GM18867 (cell line): ENCODE results near the gene SNAPC2.
"Not testable (repeated sequence)": the region's sequence is repeated elsewhere in the genome, so short reads cannot be mapped to it uniquely, and the experiment has no call there.

Experiments
- ATAC-seq: cut with Tn5 transposase; IDR thresholded peaks from one replicate; pipeline ENCODE4 v1.9.1; 2021; ENCODE audit warnings: mild to moderate bottlenecking, moderate library complexity; ENCODE audit not compliant: unreplicated experiment

The SNAPC2 gene

DNA sequence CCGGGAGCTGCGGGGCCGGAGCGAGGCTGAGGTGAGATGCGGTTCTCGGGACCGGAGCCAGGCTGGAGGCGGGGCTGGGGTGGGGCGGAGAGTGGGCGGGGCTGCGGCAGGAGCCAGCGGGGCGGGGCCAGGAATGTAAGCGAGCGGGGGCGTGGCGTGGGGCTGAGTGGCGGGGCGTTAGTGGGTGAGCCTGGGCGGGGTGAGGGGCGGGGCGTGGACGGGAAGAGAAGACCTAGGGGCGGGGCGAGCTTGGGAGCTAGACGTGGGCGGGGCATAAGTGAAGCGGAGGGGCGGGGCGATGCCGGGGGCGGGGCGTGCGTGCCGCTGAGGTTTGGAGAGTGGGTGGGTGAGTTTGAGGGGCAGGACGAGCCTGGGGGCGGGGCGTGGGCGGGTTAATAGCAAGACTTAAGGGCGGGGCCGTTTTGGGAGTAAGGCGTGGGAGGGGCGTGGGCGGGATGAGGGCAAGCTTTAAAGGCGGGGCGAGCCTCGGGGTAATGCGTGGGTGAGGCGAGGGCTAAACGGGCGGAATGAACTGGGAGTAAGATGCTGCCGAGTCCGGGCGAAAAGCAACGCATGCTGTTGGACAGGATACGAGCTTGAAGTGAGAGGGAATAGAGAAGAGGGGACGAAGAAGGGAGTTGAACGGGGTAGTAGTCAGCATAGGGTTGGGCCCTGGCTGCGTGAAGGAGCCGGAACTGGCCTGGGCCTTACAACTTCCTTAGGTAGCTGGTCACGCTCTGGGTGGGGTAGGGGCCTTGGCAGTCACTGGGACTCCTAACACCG is 572 bp downstream of the SNAPC2 start:
- peak; percentile 35 for ATAC-seq

DNA sequence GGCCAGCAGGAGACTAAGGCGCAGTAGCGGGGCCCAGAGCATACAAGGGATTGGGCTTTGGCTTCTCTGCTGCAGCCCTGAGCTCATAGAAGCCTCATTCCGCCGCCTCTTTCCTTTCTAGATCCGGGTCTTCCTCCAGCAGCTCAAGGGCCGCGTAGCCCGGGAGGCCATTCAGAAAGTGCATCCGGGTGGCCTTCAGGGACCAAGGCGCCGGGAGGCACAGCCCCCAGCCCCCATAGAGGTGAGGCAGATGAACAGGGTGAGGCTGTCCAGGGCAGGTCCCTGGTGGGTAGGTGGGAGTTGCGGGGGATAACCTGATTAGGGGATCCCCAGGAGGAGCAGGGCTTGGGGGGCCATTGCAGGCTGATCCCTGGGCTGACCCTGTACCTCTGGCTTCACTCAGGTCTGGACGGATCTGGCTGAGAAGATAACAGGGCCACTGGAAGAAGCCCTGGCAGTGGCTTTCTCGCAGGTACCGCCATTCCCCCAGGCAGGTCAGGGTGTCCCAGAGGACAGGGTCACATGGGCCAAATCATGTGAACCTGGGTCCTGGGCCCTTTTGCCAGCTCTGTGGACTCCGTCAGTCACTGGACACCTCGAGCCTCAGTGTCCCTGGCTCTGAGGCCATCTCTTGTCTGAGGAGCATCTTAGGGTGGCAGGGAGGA is 1.3 kb downstream of the SNAPC2 start:
- ATAC-seq = no peak

DNA sequence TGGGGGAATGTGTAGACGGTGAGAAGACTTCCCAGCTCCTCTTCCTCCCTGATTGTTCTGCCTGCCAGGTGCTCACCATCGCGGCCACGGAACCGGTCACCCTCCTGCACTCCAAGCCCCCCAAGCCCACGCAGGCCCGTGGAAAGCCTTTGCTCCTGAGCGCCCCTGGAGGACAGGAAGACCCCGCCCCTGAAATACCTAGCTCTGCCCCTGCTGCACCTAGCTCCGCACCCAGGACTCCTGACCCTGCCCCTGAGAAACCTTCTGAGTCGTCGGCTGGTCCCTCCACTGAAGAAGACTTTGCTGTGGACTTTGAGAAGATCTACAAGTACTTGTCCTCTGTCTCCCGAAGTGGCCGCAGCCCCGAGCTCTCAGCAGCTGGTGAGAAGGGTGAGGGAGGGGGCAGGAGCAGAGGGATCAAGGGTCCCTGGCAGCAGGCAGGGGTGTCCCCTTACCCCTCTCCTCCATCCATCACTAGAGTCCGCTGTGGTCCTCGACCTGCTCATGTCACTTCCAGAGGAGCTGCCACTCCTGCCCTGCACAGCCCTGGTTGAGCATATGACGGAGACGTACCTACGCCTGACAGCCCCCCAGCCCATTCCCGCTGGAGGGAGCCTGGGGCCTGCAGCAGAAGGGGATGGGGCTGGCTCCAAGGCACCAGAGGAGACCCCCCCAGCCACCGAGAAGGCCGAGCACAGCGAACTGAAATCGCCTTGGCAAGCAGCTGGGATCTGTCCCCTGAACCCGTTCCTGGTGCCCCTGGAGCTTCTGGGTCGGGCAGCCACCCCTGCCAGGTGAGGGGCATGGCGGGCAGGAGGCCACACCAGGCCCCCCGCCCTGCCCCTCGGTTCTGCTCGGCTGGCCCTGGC is 2.1 kb downstream of the SNAPC2 start:
- ATAC-seq = no peak

DNA sequence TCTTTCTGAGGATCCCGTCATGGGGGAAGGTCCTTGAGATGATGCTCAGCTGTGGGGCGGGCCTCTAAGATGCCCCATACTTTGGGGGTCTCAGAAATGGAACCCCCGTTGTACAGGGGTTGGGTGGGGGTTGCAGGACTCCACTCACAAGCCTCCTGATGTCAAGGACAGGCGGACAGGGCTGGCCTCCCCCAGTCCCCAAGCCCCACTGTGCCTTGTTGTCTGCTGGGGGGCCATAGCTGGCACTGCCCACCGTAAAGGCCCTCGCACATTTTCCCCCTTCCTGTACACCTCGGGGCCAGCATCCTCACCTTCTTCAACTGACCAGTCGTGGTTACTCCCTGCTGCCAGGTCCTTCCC is 2.7 kb downstream of the SNAPC2 start:
- ATAC-seq = no peak

- no peak for ATAC-seq
Observed at GRCh38 chr19:7923295-7924191, 3.4 kb downstream of the SNAPC2 start.

DNA sequence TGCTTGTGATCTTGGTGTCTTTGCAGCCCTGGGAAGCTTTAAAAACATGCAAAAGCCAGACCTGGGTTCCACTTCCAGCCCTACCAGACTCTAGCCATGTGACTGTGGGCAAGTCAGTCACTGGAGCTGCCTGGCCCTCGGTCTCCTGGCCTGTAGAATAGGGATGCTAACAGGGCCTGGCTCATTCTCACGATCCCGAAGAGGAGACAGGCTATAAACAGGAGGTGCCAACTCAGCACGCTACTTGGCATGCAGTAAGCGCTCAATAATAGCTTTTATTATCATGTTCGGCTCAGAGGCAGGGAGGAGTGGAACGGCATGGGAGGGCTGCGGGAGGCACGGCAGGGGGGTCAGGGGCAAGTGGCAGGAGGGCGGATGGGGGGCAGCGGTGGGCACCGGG is 4.1 kb downstream of the SNAPC2 start:
- ATAC-seq = no peak

DNA sequence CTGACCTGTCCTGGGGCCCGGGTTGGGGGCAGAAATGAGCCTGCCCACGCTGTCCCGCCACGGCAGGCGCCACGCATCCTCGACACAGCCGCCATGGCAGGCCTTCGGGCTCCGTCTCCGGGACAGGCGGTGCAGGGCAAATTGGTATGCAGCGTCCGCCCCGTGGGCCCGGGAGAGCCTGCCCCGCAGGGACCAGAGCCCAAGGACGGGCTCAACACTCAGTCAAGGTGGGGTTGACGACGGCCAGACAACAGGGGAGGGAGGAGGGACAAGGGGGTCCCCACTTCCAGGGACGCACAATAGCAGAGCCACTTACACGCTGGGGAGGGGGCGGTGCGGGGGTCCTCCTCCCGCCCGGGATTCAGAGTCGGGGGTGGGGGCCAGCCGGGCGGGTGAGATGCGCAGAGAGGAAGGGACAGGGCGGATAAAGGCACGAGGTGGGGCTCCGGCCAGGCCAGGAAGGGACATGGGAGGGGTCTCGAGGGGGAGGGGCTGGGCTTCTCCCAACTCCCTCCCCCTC is 4.6 kb downstream of the SNAPC2 start:
- ATAC-seq = no peak

GRCh38 chr19:7925171-7925851 is 5.2 kb downstream of the SNAPC2 start:
- no peak for ATAC-seq

- peak; percentile 29 for ATAC-seq
Observed at GRCh38 chr19:7926021-7926726, 6.0 kb downstream of the SNAPC2 start, which contains the start of gene CTXN1. Gene CTXN1 (minus strand): TSS chr19:7926135. CDS start chr19:7925538, 597 bp downstream.

DNA sequence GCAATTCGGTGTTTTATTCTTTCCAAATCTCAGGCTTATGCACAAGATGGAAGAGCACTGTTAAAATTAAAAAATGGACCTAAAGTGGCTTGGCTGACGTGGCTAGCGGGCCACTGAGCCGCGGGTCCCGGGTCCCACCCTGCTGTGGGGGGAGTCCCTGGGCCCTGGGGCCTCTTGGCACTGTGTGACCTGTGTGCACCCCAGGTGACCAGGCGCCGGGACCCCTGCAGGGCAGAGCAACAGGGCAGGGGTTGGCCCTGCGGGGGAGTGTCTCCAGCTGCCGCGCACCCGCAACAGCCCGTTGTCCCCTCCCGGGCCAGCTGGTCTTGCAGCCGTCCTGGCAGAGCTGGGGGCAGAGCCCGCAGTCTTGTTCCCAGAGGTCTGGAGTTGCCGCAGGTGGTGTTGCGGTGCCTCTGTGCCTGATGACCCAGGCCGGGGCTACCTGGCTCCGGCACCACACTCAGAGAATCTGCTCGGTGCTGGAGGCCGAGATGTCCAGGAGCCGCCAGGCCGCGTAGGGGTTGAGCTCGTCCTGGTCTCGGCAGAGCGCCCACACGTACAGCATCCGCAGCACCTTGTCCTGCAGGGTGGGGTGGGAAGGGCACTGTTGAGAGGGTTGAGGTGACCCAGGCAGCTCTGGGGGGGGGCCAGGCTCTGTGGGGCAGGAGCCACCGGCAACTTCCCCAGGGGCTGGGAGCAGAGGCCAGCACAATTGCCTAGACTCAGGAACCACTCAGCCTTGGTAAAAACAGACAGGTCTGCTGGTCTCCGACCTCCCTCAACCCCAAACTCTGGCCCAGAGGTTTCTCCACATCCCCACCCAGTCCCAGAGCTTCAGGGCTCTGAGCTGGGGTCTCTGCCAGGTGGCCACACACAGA is 6.8 kb downstream of the SNAPC2 start:
- ATAC-seq = no peak

DNA sequence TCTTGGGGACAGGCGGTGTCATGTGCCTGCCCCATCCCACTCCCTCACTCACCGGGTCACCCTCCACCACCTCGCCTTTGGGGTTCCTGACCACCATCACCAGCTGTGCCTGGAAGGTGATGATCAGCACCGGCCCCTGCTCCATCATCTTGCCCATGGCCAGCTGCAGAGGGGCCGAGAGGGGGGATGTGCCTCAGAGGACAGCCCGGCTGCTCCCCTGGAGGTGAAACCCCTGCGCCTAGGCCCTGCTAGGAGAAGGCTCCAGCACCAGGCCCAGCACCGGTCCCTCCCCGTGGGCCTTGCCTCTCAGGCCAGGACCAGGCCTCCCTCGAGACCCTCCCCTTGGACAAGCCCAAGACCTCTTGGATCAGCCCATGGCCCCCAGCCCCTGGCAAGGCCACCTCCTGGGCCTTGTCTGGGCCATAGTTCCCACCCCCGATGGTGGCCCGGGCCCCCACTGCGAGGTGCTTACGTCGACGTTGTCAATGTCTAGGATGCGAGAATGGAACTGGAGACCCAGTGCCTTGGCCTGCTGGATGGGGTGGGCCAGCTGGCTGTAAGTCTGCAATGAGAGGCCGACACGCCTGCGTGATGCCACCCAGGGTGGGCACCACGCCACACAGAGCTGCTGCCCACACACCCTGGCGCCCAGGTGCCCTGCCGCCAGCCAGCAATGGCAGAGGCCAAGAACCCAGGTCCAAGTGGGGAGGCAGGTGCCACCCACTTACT is 7.6 kb downstream of the SNAPC2 start:
- ATAC-seq = no peak

DNA sequence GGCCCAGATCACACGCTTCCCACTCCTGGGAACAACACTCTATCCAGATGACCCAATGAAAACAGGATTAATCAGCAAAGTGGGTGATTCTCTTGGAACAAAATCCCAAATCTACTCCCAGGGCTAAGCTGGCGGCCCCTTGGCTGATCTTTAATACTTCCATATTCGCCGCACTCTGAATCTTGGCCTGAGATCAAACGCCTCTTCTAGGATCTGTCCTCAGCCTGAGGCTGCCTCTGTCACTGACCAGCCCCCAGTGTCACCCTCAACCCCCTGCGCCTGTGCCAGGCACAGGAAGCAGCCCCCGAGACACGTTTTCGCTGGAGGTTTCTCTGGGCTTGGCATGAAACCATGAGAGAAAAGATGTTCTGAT is 8.2 kb downstream of the SNAPC2 start:
- no peak for ATAC-seq

GRCh38 chr19:7928741-7929701 is 8.9 kb downstream of the SNAPC2 start:
- no peak for ATAC-seq

- not testable (repeated sequence) for ATAC-seq
Observed at GRCh38 chr19:7930030-7930429, 9.9 kb downstream of the SNAPC2 start.

DNA sequence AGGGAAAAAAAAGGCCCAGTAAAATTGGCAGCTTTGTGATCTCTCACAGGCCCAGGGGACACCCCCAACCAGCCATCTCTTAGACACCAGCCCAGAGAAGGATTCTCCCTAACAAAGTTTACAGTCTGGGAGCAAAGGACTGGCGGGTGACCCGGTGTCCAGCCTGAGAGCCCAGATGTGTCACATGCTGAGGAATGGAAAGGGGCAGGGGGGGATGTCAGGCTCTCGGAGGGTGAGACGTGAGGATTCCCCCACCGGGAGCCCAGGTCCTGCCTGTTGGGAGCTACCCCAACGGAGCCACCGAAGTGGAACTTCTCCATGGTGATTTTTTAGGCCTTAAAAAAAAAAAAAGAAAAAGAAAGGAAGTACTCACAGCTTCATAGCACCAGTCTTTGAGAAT is 10.6 kb downstream of the SNAPC2 start:
- no peak for ATAC-seq
